Right lobe of liver (tissue), 4 donors: ENCODE measurements around the gene MAGEC3.

Source experiments
- POLR2A ChIP-seq: fragments of 450-650 bp; IDR thresholded peaks from one replicate; pipeline ENCODE4 v1.6.1; 2017; ENCODE audit warnings: antibody characterized with exemption, mild to moderate bottlenecking
- TF ChIP-seq, protein P1 (sequence below), 4 donors: fragments of 200-600 bp in 3 of 4; fragments of 450-650 bp in 1 of 4; IDR thresholded peaks; one replicate each; pipeline versions ENCODE4 v1.5.1 to v1.8.0; 2016 to 2022; ENCODE audit warnings: antibody characterized with exemption in 4 of 4, mild to moderate bottlenecking in 2 of 4
- donor health status: DM: no; HTN: no; CAD: no.
- donor health status: DM: no; HTN: no; CAD: no.
- donor health status: DM: no; HTN: yes; CAD: no.

- TF ChIP-seq, protein P1, sequence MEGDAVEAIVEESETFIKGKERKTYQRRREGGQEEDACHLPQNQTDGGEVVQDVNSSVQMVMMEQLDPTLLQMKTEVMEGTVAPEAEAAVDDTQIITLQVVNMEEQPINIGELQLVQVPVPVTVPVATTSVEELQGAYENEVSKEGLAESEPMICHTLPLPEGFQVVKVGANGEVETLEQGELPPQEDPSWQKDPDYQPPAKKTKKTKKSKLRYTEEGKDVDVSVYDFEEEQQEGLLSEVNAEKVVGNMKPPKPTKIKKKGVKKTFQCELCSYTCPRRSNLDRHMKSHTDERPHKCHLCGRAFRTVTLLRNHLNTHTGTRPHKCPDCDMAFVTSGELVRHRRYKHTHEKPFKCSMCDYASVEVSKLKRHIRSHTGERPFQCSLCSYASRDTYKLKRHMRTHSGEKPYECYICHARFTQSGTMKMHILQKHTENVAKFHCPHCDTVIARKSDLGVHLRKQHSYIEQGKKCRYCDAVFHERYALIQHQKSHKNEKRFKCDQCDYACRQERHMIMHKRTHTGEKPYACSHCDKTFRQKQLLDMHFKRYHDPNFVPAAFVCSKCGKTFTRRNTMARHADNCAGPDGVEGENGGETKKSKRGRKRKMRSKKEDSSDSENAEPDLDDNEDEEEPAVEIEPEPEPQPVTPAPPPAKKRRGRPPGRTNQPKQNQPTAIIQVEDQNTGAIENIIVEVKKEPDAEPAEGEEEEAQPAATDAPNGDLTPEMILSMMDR (IDR thresholded peaks at IDR 0.05): no peak
- TF ChIP-seq POLR2A: no peak
Observed at GRCh38 chrX:141811438-141811837, 26.7 kb upstream of the MAGEC3 start.
